ENCODE results near the gene RASSF7.

Gene RASSF7

DNA sequence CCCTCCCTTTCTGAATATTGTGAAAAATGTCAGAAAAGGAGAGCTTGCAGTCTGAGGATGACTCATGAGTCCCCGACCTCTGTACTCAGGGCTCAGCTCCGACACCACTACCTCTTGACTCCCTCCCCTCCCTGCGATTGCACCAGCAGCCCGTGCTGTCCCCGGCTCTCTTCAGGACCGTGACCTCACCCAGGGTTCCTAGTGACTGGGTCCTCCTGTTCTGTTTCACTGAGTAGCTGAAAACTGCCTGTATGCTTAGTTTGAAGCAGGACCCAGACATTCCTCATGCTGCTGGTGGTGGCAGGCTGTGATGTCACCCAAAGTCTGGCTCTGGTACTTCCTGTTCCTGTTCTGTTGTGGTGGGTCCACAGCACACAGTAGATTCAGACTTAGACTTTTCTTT lies 27.2 kb downstream of the RASSF7 start:
- DNase-seq: no peak

DNA sequence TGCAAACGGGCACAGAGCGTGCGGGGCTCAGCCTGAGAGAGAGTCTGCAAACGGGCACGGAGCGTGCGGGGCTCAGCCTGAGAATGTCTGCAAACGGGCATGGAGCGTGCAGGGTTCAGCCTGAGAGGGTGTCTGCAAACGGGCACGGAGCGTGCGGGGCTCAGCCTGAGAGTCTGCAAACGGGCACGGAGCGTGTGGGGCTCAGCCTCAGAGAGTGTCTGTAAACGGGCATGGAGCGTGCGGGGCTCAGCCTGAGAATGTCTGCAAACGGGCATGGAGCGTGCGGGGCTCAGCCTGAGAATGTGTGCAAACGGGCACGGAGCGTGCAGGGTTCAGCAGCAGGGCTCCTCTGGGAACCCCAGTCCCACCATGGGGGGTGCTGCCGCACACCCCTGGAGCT lies 29.0 kb downstream of the RASSF7 start:
- DNase-seq: no peak

GRCh38 chr11:590997-591396 lies 30.2 kb downstream of the RASSF7 start:
- DNase-seq: no peak

- DNase-seq: no peak
These were observed 31.7 kb downstream of the RASSF7 start for GRCh38 chr11:592501-592900.

GRCh38 chr11:592918-593317 lies 32.1 kb downstream of the RASSF7 start:
- no peak for DNase-seq

GRCh38 chr11:593347-593746 lies 32.6 kb downstream of the RASSF7 start:
- no peak for DNase-seq

- DNase-seq: no peak
These were observed 34.6 kb downstream of the RASSF7 start for GRCh38 chr11:595400-595799.

- peak; percentile 39 for DNase-seq
These were observed 35.6 kb downstream of the RASSF7 start for GRCh38 chr11:596374-596773.

DNA sequence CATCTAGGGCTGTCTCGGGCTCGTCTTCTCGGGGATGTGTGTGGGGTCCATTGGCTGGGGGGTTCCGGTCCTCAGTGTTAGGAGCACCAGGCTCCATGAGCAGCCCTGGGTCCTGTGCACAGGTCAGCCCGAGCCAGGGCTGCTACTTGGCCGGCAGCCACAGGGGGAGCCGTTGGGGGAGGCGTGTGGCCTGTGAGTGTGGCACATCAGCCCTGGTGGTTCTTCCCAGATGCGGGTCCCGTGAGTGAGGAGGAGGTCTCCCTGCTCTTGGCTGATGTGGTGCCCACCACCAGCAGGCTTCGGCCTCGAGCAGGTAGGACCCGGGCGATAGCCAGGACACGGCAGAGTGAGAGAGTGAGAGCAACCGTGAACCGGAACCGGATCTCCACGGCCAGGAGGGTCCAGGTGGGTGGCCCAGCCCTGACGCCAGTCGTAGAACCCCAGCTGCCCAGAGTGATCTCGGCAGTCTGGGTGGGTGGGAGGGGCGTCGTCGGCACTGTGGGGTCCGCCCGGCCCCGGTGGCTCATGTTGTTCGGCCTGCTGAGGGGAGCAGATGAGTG lies 36.5 kb downstream of the RASSF7 start:
- no peak for DNase-seq

DNA sequence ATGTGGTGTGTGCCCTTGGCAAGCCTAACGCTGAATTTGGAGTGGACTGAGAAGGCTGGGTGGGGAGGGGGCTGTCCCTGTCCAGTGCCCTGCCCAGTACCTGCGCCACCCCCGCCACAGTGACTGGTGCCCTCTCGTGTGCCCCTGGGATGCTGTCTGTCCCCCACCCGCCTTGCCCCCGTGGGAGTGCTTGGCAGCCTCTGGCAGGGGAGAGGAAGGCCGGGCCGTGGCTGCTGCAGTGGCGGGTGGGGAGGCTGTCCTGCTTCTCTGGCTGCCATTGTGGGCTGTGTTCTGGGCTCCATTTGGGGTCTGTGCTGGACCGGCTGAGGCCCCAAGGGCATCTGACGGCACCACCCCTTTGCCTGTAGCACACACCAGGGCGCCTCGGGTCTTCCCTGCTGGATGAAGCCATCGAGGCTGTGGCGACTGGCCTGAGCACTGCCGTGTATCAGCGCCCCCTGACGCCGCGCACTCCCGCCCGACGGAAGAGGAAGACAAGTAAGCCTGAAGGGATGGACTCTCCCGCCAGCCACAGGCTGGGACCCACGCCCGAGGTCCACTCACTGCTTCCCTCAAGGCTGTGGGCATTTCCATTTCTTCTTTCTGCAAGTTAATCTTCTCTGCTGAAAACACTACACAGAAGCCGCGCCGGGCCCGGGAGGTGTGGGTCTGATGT lies 37.4 kb downstream of the RASSF7 start:
- no peak for DNase-seq

GRCh38 chr11:601573-602245 lies 40.9 kb downstream of the RASSF7 start:
- DNase-seq: no peak

DNA sequence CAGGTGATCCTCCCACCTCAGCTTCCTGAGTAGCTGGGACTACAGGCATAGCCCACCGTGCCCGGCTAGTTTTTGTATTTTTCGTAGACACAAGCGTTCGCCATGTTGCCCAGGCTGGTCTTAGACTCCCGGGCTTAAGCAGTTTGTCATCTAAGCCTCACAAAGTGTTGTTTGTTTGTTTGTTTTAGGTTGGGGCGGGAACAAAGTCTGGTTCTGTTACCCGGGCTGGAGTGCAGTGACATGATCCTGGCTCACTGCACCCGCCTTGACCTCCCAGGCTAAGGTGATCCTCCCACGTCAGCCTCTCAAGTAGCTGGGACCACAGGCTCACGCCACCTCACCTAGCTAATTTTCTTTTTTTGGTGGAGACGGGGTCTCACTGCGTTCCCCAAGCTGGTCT lies 42.4 kb downstream of the RASSF7 start:
- no peak for DNase-seq

DNA sequence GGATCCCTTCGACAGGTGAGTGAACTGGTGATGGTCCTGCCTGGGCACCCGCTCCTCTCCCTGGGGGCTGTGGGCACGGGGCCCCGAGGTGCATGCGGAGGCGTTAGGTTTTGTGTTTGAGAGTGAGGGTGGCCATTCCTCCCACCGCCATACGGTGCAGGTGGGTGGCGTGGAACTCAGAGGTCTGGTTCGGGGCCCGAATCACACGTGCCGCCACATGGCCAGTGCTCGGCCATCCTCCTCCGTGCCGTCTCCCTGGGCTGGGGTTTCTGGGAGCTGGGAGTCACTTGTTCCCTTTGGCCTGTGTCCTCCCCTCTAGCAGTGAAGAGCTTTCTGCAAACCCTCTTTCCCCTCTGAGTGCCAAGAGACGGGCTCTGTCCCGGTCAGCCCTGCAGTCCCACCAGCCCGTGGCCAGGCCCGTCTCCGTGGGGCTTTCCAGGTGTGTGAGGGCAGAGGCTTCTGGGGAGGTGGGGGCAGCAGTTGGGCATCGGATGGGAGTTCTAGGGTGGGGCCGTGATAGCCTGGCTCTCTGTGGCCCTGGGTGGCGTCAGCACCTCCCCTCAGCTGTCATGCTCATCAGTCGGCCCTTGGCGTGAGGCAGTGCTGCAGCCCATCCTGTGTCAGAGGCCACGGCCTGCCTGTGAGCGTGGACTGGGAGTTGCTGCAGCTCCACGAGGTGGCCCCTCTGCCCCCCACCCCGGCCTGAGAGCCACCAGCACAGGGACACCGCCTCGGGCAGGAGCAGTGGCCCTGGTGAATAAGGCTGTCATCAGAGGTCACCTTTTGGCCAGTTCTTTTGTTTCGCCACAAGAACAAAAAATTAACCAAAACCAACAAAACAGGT lies 44.7 kb downstream of the RASSF7 start:
- no peak for DNase-seq

DNA sequence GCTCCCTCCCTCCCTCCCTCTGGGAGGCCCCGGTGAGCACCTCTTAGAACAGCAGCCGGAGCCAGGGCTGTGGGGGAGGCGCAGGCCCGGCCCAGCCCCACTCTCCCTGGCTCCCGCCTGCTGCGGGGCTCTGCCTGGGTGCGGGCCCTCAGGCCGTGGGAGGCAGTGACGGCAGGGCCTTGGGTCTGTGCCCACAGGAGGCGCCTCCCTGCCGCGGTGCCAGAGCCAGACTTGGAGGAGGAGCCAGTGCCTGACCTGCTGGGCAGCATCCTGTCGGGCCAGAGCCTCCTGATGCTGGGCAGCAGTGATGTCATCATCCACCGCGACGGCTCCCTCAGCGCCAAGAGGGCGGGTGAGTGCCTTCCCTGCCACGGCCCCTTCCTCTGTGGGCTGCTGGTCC lies 45.5 kb downstream of the RASSF7 start:
- DNase-seq: no peak

- no peak for DNase-seq
These were observed 46.4 kb downstream of the RASSF7 start for GRCh38 chr11:607020-607780.

DNA sequence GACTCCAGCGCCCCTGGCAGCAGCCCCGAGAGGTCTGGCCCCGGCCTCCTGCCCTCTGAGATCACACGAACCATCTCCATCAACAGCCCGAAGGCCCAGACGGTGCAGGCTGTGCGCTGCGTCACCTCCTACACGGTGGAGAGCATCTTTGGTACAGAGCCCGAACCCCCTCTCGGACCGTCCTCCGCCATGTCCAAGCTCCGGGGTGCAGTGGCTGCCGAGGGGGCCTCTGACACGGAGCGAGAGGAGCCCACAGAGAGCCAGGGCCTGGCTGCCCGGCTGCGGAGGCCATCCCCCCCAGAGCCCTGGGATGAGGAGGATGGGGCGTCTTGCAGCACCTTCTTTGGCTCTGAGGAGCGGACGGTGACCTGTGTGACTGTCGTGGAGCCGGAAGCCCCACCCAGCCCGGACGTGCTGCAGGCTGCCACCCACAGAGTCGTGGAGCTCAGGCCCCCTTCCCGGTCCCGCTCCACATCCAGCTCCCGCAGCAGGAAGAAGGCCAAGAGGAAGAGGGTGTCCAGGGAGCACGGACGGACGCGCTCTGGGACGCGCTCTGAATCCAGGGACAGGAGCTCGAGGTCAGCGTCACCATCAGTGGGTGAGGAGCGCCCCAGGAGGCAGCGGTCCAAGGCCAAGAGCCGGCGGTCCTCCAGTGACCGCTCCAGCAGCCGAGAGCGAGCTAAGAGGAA lies 47.3 kb downstream of the RASSF7 start:
- no peak for DNase-seq

GRCh38 chr11:608791-609251 lies 48.1 kb downstream of the RASSF7 start:
- no peak for DNase-seq

- DNase-seq: no peak
These were observed 48.6 kb downstream of the RASSF7 start for GRCh38 chr11:609341-609811.

- no peak for DNase-seq
These were observed 49.5 kb downstream of the RASSF7 start for GRCh38 chr11:610146-610801.

DNA sequence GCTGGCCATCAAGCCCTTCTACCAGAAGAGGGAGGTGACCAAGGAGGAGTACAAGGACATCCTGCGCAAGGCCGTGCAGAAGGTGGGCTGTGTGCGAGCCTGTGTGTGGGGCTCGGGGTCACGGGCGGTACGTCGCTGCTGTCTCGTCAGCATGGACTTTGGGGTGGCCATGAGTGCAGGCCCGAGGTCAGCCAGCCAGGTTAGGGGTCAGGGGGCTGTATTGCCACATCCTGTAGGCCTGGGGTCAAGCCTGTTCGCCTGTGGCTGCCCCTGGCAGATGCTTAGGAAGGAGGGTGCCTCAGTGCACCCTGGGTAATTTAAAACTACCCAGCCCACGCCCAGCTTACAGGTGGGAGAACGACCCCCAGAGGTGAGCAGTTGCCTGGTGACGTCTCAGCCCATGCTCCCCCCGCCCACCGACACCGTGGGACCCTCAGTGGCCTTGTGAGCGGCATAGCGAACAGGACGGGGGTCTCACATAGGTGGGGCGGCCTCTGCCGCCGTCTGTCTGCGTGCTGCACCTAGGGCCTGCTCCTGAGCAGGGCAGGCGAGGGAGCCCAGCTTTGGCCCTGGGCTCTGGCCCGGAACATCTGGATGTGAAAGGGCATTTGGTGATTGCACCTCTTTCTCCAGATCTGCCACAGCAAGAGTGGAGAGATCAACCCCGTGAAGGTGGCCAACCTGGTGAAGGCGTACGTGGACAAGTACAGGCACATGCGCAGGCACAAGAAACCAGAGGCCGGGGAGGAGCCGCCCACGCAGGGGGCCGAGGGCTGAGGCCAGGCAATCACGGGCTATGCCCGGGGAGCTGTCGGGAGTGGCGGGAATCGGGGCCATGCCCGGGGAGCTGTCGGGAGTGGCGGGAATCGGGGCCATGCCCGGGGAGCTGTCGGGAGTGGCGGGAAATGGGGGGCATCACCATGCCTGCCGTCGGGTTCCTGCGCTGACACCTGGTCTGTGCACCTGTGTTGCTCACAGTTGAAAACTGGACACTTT lies 50.5 kb downstream of the RASSF7 start:
- DNase-seq: no peak
